ENCODE measurements around the gene EVPL. TPM values are rescaled to one million over a fixed set of nuclear protein-coding genes. Genes with fewer than 3 reads are reported as not detected.
A peak's percentile ranks its signal among the peaks of the same experiment; 100 is the strongest.
"Not testable (repeated sequence)": the region's sequence is repeated elsewhere in the genome, so short reads cannot be mapped to it uniquely, and the experiment has no call there.

Gene EVPL
- total RNA-seq, 1 donor from 2014 or later, result under 0.01 TPM

- DNase-seq (ENCODE audit: low read depth in 2 of 2), result no peak
Observed at GRCh38 chr17:75998327-75998795, 28.7 kb downstream of the EVPL start.

DNA sequence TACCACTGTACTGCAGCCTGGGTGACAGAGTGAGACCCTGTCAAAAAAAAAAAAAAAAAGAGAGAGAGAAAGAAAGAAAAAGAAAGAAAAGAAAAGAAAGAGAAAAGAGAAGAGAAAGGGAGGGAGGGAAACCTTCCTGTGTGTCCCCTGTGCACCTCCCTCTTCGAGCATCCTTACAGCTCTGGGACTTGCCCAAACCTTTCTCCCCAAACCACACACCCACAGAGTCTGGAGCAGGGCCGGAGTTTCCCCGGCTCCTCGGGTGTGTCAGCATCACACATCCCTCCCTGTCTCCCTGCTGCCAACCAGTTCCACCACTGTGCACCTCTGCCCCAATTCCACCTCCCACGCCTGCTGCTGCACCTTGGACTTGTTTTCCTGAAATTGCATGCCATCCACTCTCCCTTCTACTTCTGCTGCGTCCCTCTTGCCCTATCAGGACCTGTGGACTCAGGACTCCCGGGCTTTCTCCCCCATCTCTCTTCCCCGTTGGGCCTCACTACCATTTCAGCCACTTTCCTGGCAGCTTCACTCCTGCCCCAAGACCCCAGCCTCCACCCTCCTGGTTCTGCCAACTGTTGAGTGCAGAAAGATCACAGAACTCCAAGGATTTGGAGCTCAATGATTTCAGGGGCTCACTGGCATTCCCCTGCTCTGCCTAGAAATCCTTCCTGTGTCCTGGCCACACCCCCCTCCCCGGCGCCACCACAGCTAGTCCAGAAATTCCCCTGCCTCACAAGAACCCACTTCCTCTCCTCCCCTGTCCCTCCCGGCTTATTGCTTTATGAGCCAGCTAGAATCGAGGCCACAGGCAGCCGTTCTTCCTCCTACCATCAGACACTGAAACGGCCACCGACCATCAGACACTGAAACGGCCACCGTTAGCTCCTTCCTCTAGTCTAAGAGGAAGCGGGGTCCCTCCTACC is 30.2 kb downstream of the EVPL start:
- DNase-seq (ENCODE audit: low read depth in 2 of 2), result peak in 1 of 2 donors; percentile 32

GRCh38 chr17:75995385-75995925 is 31.7 kb downstream of the EVPL start:
- no peak for DNase-seq (ENCODE audit: low read depth in 2 of 2)

DNA sequence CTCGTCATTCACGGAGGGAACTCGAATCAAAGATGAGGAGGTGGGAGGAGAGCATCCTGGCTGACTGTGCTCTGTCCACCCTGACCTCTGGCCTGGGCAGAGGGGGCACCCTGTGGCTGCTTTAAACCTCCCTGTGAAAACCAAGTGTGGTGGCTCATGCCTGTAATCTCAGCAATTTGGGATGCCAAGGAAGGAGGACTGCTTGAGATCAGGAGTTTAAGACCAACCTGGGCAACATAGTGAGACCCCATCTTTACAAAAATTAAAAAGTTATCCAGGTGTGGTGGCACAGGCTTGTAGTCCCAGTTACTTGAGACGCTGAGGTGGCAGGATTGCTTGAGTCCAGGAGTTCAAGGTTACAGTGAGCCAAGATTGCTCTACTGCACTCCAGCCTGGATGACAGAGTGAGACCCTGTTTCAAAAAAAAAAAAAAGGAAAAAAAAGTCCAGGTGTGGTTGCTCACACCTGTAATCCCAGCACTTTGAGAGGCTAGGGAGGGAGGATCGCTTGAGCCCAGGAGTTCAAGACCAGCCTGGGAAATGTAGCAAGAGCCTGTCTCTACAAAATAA is 32.2 kb downstream of the EVPL start:
- DNase-seq (ENCODE audit: low read depth in 2 of 2), result no peak

GRCh38 chr17:75991396-75991795 is 35.7 kb downstream of the EVPL start:
- DNase-seq (ENCODE audit: low read depth in 2 of 2), result no peak

DNA sequence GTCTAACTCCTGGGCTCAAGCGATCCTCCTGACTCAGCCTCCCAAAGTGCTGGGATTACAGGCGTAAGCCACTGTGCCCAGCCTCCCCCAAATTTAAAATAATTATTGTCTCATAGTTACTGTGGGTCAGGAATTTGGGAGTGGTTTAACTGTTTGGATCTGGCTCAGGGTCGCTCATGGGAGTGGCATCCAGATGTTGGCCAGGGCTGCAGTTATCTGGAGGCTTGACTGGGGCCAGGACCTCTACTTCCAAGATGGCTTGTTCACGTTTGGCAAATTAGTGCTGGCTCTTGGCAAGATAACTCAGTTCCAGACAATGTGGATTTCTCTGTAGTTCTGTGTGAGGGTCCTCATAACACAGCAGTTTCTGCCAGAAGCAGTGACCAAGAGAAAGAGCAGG is 40.1 kb downstream of the EVPL start:
- DNase-seq (ENCODE audit: low read depth in 2 of 2), result no peak

GRCh38 chr17:75985986-75986385 is 41.1 kb downstream of the EVPL start:
- DNase-seq (ENCODE audit: low read depth in 2 of 2), result no peak

- DNase-seq (ENCODE audit: low read depth in 2 of 2), result no peak
Observed at GRCh38 chr17:75983501-75984181, 43.5 kb downstream of the EVPL start.

GRCh38 chr17:75981019-75981615 is 46.0 kb downstream of the EVPL start:
- DNase-seq (ENCODE audit: low read depth in 2 of 2), result no peak

DNA sequence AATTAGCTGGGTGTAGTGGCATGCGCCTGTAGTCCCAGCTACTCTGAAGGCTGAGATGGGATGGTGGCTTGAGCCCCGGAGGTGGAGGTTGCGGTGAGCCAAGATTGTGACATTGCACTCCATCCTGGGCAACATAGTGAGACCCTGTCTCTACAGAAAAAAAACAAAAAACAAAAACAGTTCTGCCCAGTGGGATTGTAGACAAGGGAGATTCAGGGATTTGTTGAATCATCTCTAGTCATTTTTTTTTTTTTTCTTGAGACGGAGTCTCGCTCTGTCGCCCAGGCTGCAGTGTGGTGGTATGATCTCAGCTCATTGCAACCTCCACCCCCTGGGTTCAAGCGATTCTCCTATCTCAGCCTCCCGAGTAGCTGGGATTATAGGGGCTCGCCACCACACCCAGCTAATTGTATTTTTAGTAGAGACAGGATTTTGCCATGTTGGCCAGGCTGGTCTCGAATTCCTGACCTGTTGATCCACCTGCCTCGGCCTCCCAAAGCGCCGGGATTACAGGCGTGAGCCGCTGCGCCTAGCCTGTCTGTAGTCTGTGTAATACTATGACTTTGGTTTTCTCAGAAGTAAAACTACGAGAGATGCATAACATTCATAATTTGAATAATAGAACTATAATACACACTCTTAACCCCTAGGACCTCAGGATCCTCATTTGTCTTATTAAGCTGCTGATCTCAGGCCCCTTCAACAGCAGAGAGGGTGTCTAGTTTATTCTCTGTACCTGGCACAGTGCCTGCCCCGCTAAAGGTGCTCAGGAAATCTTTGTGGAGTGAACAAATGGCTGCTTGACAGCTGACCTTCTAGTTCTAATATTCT is 46.7 kb downstream of the EVPL start:
- DNase-seq (ENCODE audit: low read depth in 2 of 2), result peak in 1 of 2 donors; percentile 15

DNA sequence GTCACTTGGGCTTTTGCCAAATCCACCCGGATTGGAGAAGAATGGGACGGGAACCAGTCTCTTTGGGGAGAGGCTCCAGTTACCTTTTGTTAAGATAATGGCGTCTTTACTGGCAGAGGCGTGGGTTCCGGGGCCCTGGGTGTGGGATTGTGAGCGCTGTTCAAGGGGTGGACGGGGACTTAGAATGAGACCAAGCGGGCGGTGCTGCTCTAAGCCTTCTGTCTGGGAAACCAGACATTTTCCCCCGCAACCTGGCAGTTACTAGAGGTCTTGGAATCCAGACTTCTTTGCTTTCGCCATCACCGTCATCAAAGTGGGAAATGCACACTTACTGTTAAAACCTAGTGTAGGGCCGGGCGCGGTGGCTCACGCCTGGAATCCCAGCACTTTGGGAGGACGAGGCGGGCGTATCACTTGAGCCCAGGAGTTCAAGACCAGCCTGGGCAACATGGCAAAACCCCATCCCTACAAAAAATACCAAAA is 47.4 kb downstream of the EVPL start:
- no peak for DNase-seq (ENCODE audit: low read depth in 2 of 2)

- peak; percentile 81 to 97 for DNase-seq (ENCODE audit: low read depth in 2 of 2)
Observed at GRCh38 chr17:75978938-75979704, 48.0 kb downstream of the EVPL start, which contains the start of the genes ACOX1 and TEN1. Gene ACOX1 (minus strand): TSS chr17:75979166. CDS start chr17:75979073, 93 bp downstream. Gene TEN1 (plus strand): TSS chr17:75979240. CDS start chr17:75986193, 6,953 bp downstream.

DNA sequence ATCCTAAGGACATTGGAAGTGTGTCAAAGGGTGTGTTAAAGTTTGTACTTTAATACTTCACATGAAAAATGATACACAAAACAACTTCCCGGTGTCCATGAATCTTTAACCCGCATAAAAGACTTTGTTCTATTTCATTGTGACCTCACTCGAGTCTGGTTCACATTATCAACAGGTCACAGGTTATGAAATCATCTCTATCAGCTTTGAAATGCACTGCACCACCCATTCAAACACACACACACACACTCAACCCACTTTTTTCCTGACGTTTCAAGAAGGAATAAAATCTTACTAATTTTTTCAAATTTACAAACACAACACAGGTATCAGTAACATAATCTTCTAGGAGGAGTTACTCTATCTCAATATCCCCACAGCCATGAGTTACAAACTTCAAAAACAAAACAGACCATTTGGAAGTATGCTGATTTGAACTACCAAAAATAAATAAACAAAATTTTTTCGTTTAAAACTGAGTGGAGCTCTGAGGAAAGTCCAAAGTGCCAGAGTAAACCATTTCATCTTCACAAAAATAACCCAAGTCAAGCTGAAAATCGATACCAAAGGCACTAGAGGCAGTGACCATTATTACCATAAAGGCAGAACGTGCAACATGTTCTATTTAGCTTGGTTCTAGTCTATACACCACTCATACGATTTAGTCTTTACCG is 50.8 kb downstream of the EVPL start:
- no peak for DNase-seq (ENCODE audit: low read depth in 2 of 2)

GRCh38 chr17:75975757-75976174 is 51.3 kb downstream of the EVPL start:
- DNase-seq (ENCODE audit: low read depth in 2 of 2), result no peak

DNA sequence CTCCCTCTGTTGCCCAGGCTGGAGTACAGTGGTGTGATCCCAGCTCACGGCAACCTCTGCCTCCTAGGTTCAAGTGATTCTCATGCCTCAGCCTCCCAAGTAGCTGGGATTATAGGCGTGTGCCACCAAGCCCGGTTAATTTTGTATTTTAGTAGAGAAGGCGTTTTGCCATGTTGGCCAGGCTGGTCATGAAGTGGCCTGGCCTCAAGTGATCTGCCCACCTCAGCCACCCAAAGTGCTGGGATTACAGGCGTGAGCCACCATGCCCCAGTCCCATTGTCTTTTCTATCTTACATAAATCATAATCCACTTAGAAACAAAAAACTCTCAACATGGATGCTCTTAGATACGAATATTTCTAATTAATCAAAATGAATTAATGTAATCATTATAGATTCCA is 51.9 kb downstream of the EVPL start:
- not testable (repeated sequence) for DNase-seq (ENCODE audit: low read depth in 2 of 2)

- no peak for DNase-seq (ENCODE audit: low read depth in 2 of 2)
Observed at GRCh38 chr17:75970626-75971025, 56.5 kb downstream of the EVPL start.

GRCh38 chr17:75970011-75970523 is 57.0 kb downstream of the EVPL start:
- DNase-seq (ENCODE audit: low read depth in 2 of 2), result peak in 1 of 2 donors; percentile 63

GRCh38 chr17:75969044-75969443 is 58.1 kb downstream of the EVPL start:
- DNase-seq (ENCODE audit: low read depth in 2 of 2), result not testable (repeated sequence)

DNA sequence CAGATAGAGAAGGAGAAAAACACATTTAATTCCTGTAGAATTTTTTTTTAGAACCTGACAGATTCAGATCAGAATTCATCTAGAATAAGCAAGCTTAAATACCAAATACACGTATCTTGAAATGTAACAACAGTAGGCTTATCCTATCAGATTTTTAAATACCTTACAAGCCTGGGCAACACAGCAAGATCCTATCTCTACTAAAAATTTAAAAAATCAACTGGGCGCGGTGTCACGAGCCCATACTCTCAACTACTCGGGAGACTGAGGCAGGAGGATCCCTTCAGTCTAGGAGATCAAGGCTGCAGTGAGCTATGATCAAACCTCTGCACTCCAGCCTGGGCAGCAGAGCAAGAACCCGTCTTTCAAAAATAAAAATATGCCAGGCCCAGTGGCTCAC is 61.6 kb downstream of the EVPL start:
- DNase-seq (ENCODE audit: low read depth in 2 of 2), result no peak

Data from dermis microvascular lymphatic vessel endothelial cell (primary cell).